T-helper 2 cell treated with Interferon-gamma antibody and Interleukin-4, amounts not matched to agents 5 μg/mL and 100 μg/mL, for 36 hours (primary cell): ENCODE measurements around the gene PAX5.

ENCODE experiments used
- DNase-seq: peaks from one replicate; pipeline ENCODE4 v3.0.0; 2021; ENCODE audit warnings: low spot score
- H3K27ac Mint-ChIP-seq: one replicate; pipeline ENCODE4 v1.8.0; 2021; ENCODE audit warnings: mild to moderate bottlenecking, mixed read lengths
- H3K27me3 Mint-ChIP-seq: one replicate; pipeline ENCODE4 v1.8.0; 2021; ENCODE audit warnings: low read depth, mixed read lengths
- H3K36me3 Mint-ChIP-seq: one replicate; pipeline ENCODE4 v1.8.0; 2021; ENCODE audit warnings: low read depth, mixed read lengths
- H3K4me1 Mint-ChIP-seq: one replicate; pipeline ENCODE4 v1.8.0; 2021; ENCODE audit warnings: low read depth, mixed read lengths
- H3K4me3 Mint-ChIP-seq: one replicate; pipeline ENCODE4 v1.8.0; 2022; ENCODE audit warnings: mild to moderate bottlenecking, moderate library complexity, mixed read lengths
- H3K9me3 Mint-ChIP-seq: one replicate; pipeline ENCODE4 v1.8.0; 2021; ENCODE audit warnings: mixed read lengths

PAX5 gene

DNA sequence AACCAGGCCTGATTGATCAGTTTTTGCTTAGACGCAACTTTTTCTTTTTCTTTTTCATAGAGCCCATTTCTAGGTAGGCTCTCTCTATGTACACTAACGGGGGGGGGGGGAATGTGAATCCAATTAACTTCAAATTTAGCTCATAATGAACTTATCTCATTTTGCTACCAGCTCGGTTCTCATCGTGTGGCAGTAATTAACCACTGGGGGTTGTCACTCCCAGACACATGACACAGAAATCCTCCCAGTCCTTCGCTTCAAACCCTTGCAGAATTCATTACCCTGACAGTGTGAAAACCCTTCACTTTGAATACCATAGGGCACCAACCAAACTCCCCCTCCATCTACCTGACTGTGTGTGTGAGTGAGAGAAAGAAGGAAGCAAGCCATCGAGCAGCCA is 144.2 kb downstream of the PAX5 start:
- H3K4me1 Mint-ChIP-seq, result no peaks in the 10 kb centered on the region
- H3K27me3 Mint-ChIP-seq, result peaks cover 12% of the 10 kb centered on the region
- no peaks in the 10 kb centered on the region for H3K36me3 Mint-ChIP-seq
- DNase-seq, result no peak
- H3K9me3 Mint-ChIP-seq, result no peaks in the 10 kb centered on the region
- H3K4me3 Mint-ChIP-seq, result no peak overlapping the region
- H3K27ac Mint-ChIP-seq, result no peak overlapping the region

DNA sequence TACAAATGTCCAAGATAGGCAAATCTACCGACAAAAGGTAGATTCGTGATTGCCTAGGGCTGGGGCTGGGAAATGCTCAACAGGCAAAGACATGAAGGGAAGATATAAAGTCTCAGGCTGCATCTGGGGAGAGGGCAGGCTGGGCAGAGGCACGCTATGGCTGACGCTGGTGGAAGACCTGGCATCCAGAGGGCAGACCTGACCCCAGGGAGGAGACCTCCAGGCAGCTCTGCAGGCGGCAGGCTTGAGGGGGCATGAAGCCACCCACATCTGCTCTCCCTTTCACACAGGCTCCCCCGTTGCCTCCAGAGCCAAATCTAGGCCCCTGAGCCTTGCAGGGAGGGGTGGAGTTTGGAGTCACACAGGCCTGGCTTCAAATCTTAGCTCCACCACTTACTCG is 145.5 kb downstream of the PAX5 start:
- Mint-ChIP-seq H3K27me3 (peaks cover 15% of the 10 kb centered on the region), H3K9me3 (no peaks in the 10 kb centered on the region), H3K4me3 (no peak overlapping the region), H3K27ac (no peak overlapping the region), H3K36me3 (no peaks in the 10 kb centered on the region), H3K4me1 (no peaks in the 10 kb centered on the region)
- DNase-seq, result no peak

DNA sequence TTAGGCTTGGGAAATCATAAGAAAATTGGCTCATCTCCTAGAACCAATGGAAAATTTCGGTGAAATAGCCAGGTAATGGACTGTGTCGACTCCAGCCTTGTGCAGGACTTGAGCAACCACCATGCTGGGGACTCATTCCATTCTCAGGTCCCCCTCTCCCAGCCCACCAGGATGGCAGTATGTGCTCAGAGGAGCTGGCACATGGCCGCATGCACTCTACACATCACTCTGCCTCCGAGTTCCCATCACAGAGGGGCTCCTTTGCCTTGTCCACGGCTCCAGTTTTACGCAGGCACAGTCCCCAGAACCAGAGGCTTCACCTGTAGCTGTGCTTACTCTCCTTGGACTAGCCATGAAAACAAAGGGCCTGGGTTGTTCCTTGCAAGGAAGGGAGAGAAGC is 149.3 kb downstream of the PAX5 start:
- H3K27ac Mint-ChIP-seq, result no peak overlapping the region
- no peaks in the 10 kb centered on the region for H3K9me3 Mint-ChIP-seq
- no peaks in the 10 kb centered on the region for H3K36me3 Mint-ChIP-seq
- no peak overlapping the region for H3K4me3 Mint-ChIP-seq
- peaks cover 14% of the 10 kb centered on the region for H3K27me3 Mint-ChIP-seq
- no peaks in the 10 kb centered on the region for H3K4me1 Mint-ChIP-seq
- no peak for DNase-seq

DNA sequence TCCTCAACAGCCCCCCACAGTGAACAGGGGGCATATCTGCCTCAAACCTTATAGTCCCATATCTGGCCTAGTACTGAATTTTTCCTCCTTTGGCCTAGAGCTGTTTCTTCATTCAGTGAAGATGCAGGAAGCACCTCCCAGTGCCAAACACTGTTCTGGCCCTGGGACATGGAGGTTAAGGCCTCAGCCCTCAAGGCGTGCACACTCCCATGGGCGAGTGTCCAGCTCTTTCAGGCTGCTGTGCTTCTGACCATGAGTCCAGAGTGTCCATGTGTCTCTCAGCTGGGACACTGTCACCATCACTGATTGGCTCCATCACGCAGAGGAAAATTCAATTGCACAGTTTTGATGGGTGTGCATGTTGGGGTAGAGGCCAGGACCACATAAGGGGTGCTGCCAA is 151.5 kb downstream of the PAX5 start:
- H3K4me3 Mint-ChIP-seq, result no peak overlapping the region
- peaks cover 10% of the 10 kb centered on the region for H3K27me3 Mint-ChIP-seq
- DNase-seq, result no peak
- H3K27ac Mint-ChIP-seq, result no peak overlapping the region
- no peaks in the 10 kb centered on the region for H3K9me3 Mint-ChIP-seq
- H3K4me1 Mint-ChIP-seq, result no peaks in the 10 kb centered on the region
- no peaks in the 10 kb centered on the region for H3K36me3 Mint-ChIP-seq

DNA sequence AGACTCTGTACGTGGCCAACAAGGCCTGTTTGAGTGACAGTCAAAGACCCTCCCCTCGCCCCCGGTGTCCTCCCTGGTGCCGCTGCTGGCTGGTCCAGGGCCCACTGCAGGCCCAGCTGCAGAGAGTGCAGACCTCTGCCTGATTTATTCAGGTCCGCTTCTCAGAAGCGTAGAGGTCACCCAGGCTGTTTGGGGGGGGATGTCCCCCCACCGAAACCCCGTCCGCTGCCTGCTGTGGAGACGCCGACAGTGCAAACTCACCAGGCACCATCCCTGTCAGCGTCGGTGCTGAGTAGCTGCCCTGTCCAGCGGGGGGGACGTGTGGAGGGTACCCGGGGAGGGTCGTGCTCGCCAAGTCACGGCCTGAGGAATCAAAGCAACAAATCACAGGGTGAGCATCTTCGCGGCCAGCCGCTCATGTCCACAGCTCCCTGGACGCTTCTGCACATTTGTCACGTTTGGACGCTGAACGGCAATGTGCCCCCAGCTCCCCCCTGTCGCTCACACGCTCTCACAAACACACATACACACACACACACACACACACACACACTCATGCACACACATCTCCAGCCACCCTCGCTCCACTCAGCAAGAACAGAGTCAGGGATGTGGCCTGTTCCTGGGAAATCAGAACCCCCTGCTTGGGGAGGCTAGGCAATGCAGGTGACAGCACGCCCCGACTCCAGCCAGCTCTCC is 152.2 kb downstream of the PAX5 start:
- H3K27ac Mint-ChIP-seq, result no peak overlapping the region
- H3K9me3 Mint-ChIP-seq, result no peaks in the 10 kb centered on the region
- H3K27me3 Mint-ChIP-seq, result peaks cover 11% of the 10 kb centered on the region
- no peak overlapping the region for H3K4me3 Mint-ChIP-seq
- H3K36me3 Mint-ChIP-seq, result no peaks in the 10 kb centered on the region
- DNase-seq, result no peak
- no peaks in the 10 kb centered on the region for H3K4me1 Mint-ChIP-seq

DNA sequence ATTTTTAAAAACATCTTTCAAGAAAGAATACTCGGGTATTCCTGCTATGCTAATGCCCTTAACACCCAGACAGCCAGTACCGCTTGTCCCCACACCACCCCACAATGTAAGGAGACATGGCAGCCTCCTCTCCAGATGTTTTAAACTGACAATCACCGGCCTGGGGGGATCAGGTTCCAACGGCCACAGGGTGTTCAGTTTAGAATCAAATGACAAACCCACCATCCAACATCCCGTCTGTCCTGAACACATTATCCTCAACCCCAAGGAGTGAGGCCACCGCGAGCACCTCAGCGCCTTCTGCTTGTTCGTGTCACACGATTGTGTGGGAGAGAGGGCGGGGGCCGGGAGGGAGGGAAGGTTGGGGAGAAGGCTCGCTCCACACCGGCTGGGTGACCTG is 152.8 kb downstream of the PAX5 start:
- no peak overlapping the region for H3K4me3 Mint-ChIP-seq
- H3K27ac Mint-ChIP-seq, result no peak overlapping the region
- H3K4me1 Mint-ChIP-seq, result no peaks in the 10 kb centered on the region
- peaks cover 11% of the 10 kb centered on the region for H3K27me3 Mint-ChIP-seq
- no peaks in the 10 kb centered on the region for H3K9me3 Mint-ChIP-seq
- DNase-seq, result no peak
- H3K36me3 Mint-ChIP-seq, result no peaks in the 10 kb centered on the region

DNA sequence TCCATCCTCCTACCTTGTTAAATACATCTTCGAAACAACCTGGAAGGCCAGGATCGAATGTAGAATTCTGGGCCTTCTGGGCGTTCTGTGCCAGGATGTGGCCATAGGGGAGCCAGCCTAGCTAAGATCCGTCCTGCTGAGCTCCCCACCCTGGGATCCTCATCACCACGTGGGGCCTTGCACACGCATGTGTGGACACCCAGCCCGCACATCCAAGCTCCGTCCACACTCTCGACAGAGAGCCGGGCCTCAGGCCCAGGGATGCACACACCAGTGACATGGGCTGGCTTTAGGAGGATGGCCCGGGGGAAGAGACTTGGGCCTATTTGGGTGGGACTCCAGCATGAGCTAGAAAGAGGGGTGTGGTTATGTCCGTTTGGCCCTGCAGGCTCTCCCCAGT is 154.0 kb downstream of the PAX5 start:
- no peaks in the 10 kb centered on the region for H3K4me1 Mint-ChIP-seq
- no peaks in the 10 kb centered on the region for H3K36me3 Mint-ChIP-seq
- no peaks in the 10 kb centered on the region for H3K9me3 Mint-ChIP-seq

DNA sequence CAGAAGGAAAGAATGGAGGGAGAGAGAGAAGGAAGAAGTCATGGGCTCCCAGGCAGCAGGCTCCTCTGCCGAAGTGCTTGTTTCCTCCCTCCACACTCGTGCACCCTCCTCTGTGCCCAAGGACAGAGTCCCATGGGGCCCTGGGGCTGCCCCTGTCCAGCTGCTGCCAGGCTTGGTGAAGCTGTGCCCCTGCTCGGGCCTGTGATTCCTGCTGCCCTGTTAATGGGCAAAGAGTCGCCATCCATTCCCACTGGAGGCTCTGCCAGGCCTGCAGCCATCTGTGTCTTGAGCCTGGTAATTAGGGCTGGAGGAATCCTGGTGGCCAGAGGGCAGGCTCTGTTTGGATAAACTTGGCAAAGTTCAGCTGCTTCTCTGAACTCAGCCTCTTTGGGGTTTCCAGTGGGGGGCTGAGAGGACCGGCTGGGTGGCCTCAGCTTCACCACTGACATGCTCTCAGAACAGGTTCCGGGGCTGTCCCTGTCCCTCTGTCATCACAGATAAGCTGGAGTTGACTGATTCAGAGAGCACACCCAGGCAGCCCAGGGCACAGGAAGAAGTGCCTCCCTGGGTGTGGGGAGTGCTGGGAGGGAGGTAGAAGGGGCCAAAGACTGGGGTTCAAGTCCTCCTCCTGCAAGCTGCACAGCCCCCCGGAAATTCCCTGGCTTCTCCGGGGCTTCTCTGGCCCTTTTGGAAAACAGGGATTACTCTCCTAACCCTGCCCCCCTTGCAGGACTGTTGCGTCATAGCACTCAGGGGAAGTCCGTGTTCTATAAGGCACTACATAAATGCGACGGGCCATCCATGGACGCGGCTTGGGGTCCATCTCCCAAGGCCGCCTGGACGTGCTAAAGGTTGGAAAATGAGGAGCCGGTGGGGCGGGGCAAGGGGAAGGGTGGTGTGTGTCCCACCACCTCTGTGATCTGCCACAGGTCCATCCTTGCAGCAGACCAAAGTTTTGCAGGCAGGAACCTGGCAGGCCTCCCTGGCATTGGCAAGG is 154.8 kb downstream of the PAX5 start:
- Mint-ChIP-seq H3K36me3 (no peaks in the 10 kb centered on the region), H3K27me3 (peaks cover 11% of the 10 kb centered on the region), H3K27ac (no peak overlapping the region), H3K4me1 (no peaks in the 10 kb centered on the region), H3K4me3 (no peak overlapping the region), H3K9me3 (no peaks in the 10 kb centered on the region)
- peak; percentile 20 for DNase-seq

More for the DNA sequence above, 154.0 kb downstream of the PAX5 start:
- H3K27ac Mint-ChIP-seq, result no peak overlapping the region
- DNase-seq, result no peak
- H3K4me3 Mint-ChIP-seq, result no peak overlapping the region
- H3K27me3 Mint-ChIP-seq, result peaks cover 11% of the 10 kb centered on the region

DNA sequence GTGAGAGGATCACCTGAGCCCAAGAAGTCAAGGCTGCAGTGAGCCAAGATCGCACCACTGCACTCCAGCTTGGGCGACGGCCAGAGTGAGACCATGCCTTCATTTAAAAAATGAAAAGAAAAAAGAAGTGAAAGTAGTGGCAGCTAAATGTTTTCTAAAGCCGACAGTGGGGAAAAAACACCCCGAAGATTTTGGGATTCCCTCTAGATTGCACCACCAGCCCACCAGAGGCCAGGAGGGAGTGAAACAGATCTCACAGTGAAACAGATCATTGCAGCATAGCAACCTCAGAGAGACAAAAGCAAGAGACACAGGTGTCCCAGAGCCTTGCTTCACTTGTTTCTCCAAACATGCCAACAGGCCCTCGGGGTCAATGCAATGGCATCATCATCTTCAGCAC is 156.8 kb downstream of the PAX5 start:
- Mint-ChIP-seq H3K36me3 (no peaks in the 10 kb centered on the region), H3K27ac (no peak overlapping the region), H3K4me1 (no peaks in the 10 kb centered on the region), H3K27me3 (peaks cover 4% of the 10 kb centered on the region), H3K9me3 (no peaks in the 10 kb centered on the region), H3K4me3 (no peak overlapping the region)
- no peak for DNase-seq

DNA sequence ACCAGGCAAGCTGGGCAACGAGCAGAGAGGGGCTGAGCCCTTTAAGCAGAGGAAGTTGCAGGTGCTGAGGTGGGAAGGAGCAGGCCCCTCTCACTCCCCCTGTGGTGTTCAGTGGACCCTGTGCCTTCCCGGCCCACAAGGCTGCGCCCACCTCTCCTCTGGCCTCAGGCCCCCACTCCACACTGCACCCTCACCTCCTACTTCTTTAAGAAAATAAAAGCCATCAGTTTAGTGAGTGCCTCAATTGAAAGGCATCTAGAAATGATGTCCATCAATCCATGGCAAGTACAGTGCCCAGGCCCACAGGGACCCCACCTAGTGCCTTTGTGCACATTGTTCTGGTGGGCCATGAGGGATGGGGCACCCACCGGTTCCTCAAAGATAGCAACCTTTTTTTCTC is 158.0 kb downstream of the PAX5 start:
- Mint-ChIP-seq H3K36me3 (no peaks in the 10 kb centered on the region), H3K27me3 (peaks cover 4% of the 10 kb centered on the region), H3K4me3 (no peak overlapping the region), H3K9me3 (no peaks in the 10 kb centered on the region), H3K27ac (no peak overlapping the region), H3K4me1 (no peaks in the 10 kb centered on the region)
- no peak for DNase-seq

DNA sequence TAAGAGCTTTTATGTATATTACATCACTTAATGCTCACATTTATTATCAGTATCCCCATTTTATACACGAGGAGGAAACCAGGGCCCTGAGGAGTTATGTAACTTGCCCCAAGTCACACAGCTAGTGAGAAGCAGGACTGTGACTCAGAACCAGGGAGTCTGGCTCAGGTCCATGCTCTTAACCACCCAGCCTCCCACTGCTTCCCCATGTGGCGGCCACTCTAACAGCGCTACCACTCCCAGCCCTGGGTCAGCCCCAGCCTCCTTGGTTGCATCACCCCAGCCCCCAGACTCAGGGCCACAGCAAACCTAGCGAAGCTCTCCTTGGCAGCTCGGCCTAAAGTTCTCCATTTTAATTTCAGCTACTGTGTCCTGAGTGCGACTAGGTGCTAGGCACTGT is 159.1 kb downstream of the PAX5 start:
- no peaks in the 10 kb centered on the region for H3K9me3 Mint-ChIP-seq
- peaks cover 4% of the 10 kb centered on the region for H3K27me3 Mint-ChIP-seq
- no peak overlapping the region for H3K27ac Mint-ChIP-seq
- no peaks in the 10 kb centered on the region for H3K4me1 Mint-ChIP-seq
- H3K4me3 Mint-ChIP-seq, result no peak overlapping the region
- DNase-seq, result no peak
- H3K36me3 Mint-ChIP-seq, result no peaks in the 10 kb centered on the region

DNA sequence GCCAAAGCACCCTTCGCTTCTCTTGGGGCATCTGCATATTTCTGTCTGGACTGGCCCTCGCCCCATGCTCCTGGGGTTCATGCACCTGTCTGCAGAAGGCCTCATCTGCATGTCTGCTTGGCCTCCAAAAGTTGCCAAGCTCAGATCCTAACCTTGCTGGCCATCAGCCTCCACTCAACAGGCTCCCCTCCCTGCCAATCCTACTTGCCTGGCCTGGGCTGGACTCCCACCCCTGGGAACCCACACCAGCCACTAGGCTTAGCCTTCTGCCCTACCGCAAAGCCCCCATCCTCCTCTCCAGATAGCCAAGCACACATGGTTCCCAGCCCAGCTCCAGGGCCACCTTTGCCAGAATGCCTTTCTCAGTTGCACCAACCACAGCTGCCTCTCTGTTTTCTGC is 159.8 kb downstream of the PAX5 start:
- Mint-ChIP-seq H3K27ac (no peak overlapping the region), H3K9me3 (no peaks in the 10 kb centered on the region), H3K4me1 (no peaks in the 10 kb centered on the region), H3K27me3 (peaks cover 4% of the 10 kb centered on the region), H3K4me3 (no peak overlapping the region), H3K36me3 (no peaks in the 10 kb centered on the region)
- no peak for DNase-seq

DNA sequence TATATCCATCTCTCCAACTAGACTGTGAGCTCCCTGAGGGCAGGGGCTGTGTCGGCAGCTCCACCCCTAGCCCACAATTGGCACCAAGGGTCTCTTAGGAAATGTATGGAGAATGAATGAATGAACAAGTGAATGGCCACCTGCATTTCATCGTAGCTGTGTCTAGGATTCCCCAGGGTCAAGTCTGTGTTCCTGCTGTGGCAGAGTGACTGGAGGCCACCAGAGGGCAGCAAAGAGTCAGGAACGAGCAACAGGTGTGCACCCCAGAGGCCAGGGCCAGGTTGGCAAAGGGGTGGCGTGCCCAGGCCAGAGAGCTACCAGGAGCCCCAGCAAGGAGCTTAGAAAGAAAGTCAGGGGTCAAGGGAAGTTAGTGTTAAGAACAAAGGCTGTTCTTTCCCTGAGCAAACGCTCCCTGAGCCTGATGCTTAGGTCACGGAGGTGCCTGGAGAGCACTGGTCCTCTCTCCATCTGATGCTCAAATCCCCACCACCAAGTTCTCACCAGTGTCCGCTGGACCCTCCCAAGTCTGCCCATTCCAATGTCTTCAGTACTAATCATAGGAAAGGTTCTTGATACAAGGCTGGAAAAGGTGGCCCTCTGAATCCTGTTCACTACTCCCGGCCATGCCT is 160.7 kb downstream of the PAX5 start:
- Mint-ChIP-seq H3K4me3 (no peak overlapping the region), H3K27me3 (peaks cover 4% of the 10 kb centered on the region), H3K4me1 (no peaks in the 10 kb centered on the region), H3K27ac (no peak overlapping the region), H3K36me3 (no peaks in the 10 kb centered on the region), H3K9me3 (no peaks in the 10 kb centered on the region)
- peak; percentile 61 for DNase-seq

DNA sequence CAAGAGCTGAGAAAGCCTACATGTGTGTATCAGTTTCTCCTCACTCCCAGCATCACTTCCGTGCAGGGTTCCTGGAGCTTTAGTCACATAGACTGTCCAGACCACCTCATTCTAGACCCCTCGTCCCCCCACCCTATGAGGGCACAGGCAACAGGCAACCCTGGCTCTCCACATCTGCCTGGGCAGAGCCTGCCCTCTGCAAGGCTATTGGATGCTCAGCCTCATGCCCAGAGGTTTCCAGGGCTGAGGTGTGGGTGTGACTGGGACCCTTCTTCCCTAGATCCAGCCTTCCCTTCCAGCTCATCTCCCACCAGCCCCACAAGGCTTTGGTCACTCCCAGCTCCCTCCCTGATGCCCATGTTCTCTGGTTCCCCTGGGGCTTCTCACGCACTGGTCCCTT is 161.4 kb downstream of the PAX5 start:
- no peaks in the 10 kb centered on the region for H3K4me1 Mint-ChIP-seq

More for the DNA sequence above, 161.4 kb downstream of the PAX5 start:
- Mint-ChIP-seq H3K4me3 (no peak overlapping the region), H3K27ac (no peak overlapping the region), H3K27me3 (peaks cover 3% of the 10 kb centered on the region), H3K9me3 (no peaks in the 10 kb centered on the region), H3K36me3 (no peaks in the 10 kb centered on the region)
- no peak for DNase-seq
